ENCODE measurements around the gene MYH6.

DNA sequence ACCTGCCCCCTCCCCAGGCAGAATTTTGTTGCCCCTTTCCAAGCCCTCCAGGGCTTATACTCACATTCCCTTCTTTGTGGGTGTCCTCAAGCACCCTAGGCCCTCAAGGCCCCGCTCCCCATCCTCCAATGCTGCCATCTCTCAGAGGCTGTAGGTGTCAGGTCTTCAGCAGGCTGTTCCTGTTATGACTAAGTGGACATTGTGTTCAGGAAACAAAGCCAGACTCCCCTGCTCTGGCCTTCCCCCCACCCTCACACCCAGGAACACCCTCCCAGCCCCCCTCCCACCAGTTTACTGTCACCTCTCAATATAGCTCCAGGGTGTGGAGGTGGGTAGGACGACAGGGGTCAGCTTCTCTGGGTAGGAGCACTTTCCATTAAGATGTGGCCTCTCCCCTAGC lies 1.4 kb upstream of the MYH6 start:
- TF ChIP-seq, protein P1, sequence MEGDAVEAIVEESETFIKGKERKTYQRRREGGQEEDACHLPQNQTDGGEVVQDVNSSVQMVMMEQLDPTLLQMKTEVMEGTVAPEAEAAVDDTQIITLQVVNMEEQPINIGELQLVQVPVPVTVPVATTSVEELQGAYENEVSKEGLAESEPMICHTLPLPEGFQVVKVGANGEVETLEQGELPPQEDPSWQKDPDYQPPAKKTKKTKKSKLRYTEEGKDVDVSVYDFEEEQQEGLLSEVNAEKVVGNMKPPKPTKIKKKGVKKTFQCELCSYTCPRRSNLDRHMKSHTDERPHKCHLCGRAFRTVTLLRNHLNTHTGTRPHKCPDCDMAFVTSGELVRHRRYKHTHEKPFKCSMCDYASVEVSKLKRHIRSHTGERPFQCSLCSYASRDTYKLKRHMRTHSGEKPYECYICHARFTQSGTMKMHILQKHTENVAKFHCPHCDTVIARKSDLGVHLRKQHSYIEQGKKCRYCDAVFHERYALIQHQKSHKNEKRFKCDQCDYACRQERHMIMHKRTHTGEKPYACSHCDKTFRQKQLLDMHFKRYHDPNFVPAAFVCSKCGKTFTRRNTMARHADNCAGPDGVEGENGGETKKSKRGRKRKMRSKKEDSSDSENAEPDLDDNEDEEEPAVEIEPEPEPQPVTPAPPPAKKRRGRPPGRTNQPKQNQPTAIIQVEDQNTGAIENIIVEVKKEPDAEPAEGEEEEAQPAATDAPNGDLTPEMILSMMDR (conservative IDR thresholded peaks at IDR 0.05 in 1 of 2, IDR thresholded peaks at IDR 0.05 in 1 of 2; ENCODE audit: low read depth in 1 of 2, low read length in 2 of 2) = no peak
- TF ChIP-seq EZH2 (IDR thresholded peaks at IDR 0.05; ENCODE audit: low read length, missing control alignments) = no peak
